HFFc6 (cell line): Measurements from ENCODE around the gene ITGB1BP2. TPM values are rescaled to one million over a fixed set of nuclear protein-coding genes. Genes with fewer than 3 reads are reported as not detected.

ENCODE experiments used
- DNase-seq: peaks from one replicate; pipeline ENCODE4 v3.0.0-alpha.2; 2018
- H3K27ac Mint-ChIP-seq: 2 replicates; pipeline ENCODE4 v1.8.0; 2020; ENCODE audit warnings: mild to moderate bottlenecking, mixed read lengths
- H3K27me3 Mint-ChIP-seq: 2 replicates; pipeline ENCODE4 v1.8.0; 2021; ENCODE audit warnings: mild to moderate bottlenecking, moderate library complexity, mixed read lengths; ENCODE audit not compliant: insufficient read depth
- H3K36me3 Mint-ChIP-seq: 2 replicates; pipeline ENCODE4 v1.8.0; 2021; ENCODE audit warnings: low read depth, mixed read lengths
- H3K4me1 Mint-ChIP-seq: 2 replicates; pipeline ENCODE4 v1.8.0; 2020; ENCODE audit warnings: low read depth, mixed read lengths
- H3K4me3 Mint-ChIP-seq: 2 replicates; pipeline ENCODE4 v1.8.0; 2020; ENCODE audit warnings: mild to moderate bottlenecking, moderate library complexity, mixed read lengths
- H3K9me3 Mint-ChIP-seq: 2 replicates; pipeline ENCODE4 v1.8.0; 2020; ENCODE audit warnings: mild to moderate bottlenecking, mixed read lengths
- CTCF ChIP-seq: fragments of 200-600 bp; sonication (generic); IDR thresholded peaks from 2 replicates; pipeline ENCODE4 v1.5.0; 2021; ENCODE audit warnings: antibody characterized with exemption, mild to moderate bottlenecking
- long read RNA-seq: library from polyadenylated mRNA; unstranded; transcript quantifications from one replicate; pipeline ENCODE4 v2.0.0, GENCODE V29; 2019
- total RNA-seq, 6 experiments: library from RNA; stranded (reverse); fragmentation: NEBNext Ultra II Directional; extraction: Animal tissue kit (Norgen Biotek cat#: 25700); gene quantifications; 2 replicates in 1 of 6; 3 replicates in 5 of 6; pipeline ENCODE4 v1.2.3, GENCODE V29; 2021

ITGB1BP2 gene
- total RNA-seq = under 1 TPM; 0.50 to 0.95 (median 0.57) TPM
- long read RNA-seq = 0 reads

- DNase-seq = no peak
- Mint-ChIP-seq H3K4me1 (peaks cover 34% of the 10 kb centered on the region), H3K27me3 (peaks cover 3% of the 10 kb centered on the region), H3K36me3 (peaks cover 52% of the 10 kb centered on the region), H3K4me3 (no peak within 1 kb of the TSS), H3K9me3 (no peaks in the 10 kb centered on the region), H3K27ac (peak within 1 kb of the TSS; percentile 80)
- TF ChIP-seq CTCF = no peak
Observed at GRCh38 chrX:71301195-71301924, at the start of gene ITGB1BP2. TSS of gene ITGB1BP2 (plus strand) at chrX:71301750. CDS start at chrX:71301807, 57 bp downstream.

- H3K36me3 Mint-ChIP-seq = 0 out of 2 replicates have a peak, but pooled peaks cover 4% of the 10 kb centered on the region
- DNase-seq = no peak
- H3K9me3 Mint-ChIP-seq = no peaks in the 10 kb centered on the region
- H3K4me1 Mint-ChIP-seq = peaks cover 12% of the 10 kb centered on the region
- H3K27ac Mint-ChIP-seq = no peak overlapping the region
- peak overlapping the region; percentile 37 for H3K4me3 Mint-ChIP-seq
- H3K27me3 Mint-ChIP-seq = no peaks in the 10 kb centered on the region
- no peak for TF ChIP-seq CTCF
Observed at GRCh38 chrX:71252221-71252620, 49.3 kb upstream of the ITGB1BP2 start.

- Mint-ChIP-seq H3K36me3 (0 out of 2 replicates have a peak, but pooled peaks cover 4% of the 10 kb centered on the region), H3K4me1 (peaks cover 12% of the 10 kb centered on the region), H3K9me3 (no peaks in the 10 kb centered on the region), H3K27ac (peak overlapping the region; percentile 74), H3K27me3 (no peaks in the 10 kb centered on the region), H3K4me3 (peak overlapping the region; percentile 93)
- peak; percentile 61 for TF ChIP-seq CTCF
- no peak for DNase-seq
Observed at GRCh38 chrX:71253253-71254091, 48.1 kb upstream of the ITGB1BP2 start.

GRCh38 chrX:71254092-71254963, 47.2 kb upstream of the ITGB1BP2 start, which contains the start of gene ZMYM3:
TSS of gene ZMYM3 (minus strand) at chrX:71254140. CDS start at chrX:71253255, 885 bp downstream.
- peaks cover 12% of the 10 kb centered on the region for H3K4me1 Mint-ChIP-seq
- H3K36me3 Mint-ChIP-seq = 0 out of 2 replicates have a peak, but pooled peaks cover 4% of the 10 kb centered on the region
- peak within 1 kb of the TSS; percentile 78 for H3K27ac Mint-ChIP-seq
- H3K9me3 Mint-ChIP-seq = no peaks in the 10 kb centered on the region
- no peak for TF ChIP-seq CTCF
- DNase-seq = peak; percentile 72
- H3K27me3 Mint-ChIP-seq = no peaks in the 10 kb centered on the region
- peak within 1 kb of the TSS; percentile 93 for H3K4me3 Mint-ChIP-seq

- no peaks in the 10 kb centered on the region for H3K9me3 Mint-ChIP-seq
- no peak for DNase-seq
- peak overlapping the region; percentile 78 for H3K27ac Mint-ChIP-seq
- H3K27me3 Mint-ChIP-seq = no peaks in the 10 kb centered on the region
- TF ChIP-seq CTCF = no peak
- peaks cover 12% of the 10 kb centered on the region for H3K4me1 Mint-ChIP-seq
- H3K36me3 Mint-ChIP-seq = no peaks in the 10 kb centered on the region
- no peak overlapping the region for H3K4me3 Mint-ChIP-seq
Observed at GRCh38 chrX:71256051-71256450, 45.5 kb upstream of the ITGB1BP2 start.
